Liver (tissue), 3 donors: Measurements from ENCODE around the gene CNRIP1.

Experiments used
- ATF3 ChIP-seq: IDR thresholded peaks from 2 replicates; pipeline ENCODE4 v1.6.1; 2016; ENCODE audit warnings: antibody characterized with exemption
- CTCF ChIP-seq: fragments of 150-350 bp; IDR thresholded peaks from 2 replicates; pipeline ENCODE4 v1.5.1; 2017; ENCODE audit warnings: improper control_type of control experiment, low read depth, low read length; ENCODE audit not compliant: missing input control
- EGR1 ChIP-seq, 2 donors: IDR thresholded peaks; 2 replicates each; pipeline ENCODE4 v1.6.1; 2016 to 2018; ENCODE audit warnings: antibody characterized with exemption in 2 of 2, low read depth in 2 of 2
- GABPA ChIP-seq, 2 donors: IDR thresholded peaks in 1 of 2; conservative IDR thresholded peaks in 1 of 2; 2 replicates each; pipeline ENCODE4 v1.6.1; 2016; ENCODE audit warnings: antibody characterized with exemption in 2 of 2, mild to moderate bottlenecking in 1 of 2, moderate library complexity in 1 of 2
- HNF4G ChIP-seq: IDR thresholded peaks from 2 replicates; pipeline ENCODE4 v1.6.1; 2016; ENCODE audit warnings: antibody characterized with exemption
- JUND ChIP-seq, 2 donors: IDR thresholded peaks; 2 replicates each; pipeline ENCODE4 v1.6.1; 2016; ENCODE audit warnings: antibody characterized with exemption in 2 of 2
- MAX ChIP-seq: IDR thresholded peaks from 2 replicates; pipeline ENCODE4 v1.6.1; 2016; ENCODE audit warnings: antibody characterized with exemption
- RAD21 ChIP-seq, 2 donors: IDR thresholded peaks; 2 replicates each; pipeline ENCODE4 v1.6.1; 2016; ENCODE audit warnings: antibody characterized with exemption in 2 of 2, mild to moderate bottlenecking in 2 of 2
- REST ChIP-seq: IDR thresholded peaks from 2 replicates; pipeline ENCODE4 v1.6.1; 2016; ENCODE audit warnings: antibody characterized with exemption, mild to moderate bottlenecking
- RXRA ChIP-seq, 2 donors: IDR thresholded peaks; 2 replicates each; pipeline ENCODE4 v1.6.1; 2017 to 2018; ENCODE audit warnings: antibody characterized with exemption in 2 of 2, mild to moderate bottlenecking in 1 of 2
- TAF1 ChIP-seq: conservative IDR thresholded peaks from 2 replicates; pipeline ENCODE4 v1.6.1; 2016; ENCODE audit warnings: antibody characterized with exemption, mild to moderate bottlenecking
- YY1 ChIP-seq: IDR thresholded peaks from 2 replicates; pipeline ENCODE4 v1.6.1; 2016; ENCODE audit warnings: antibody characterized with exemption, mild to moderate bottlenecking
- ZBTB33 ChIP-seq: IDR thresholded peaks from 2 replicates; pipeline ENCODE4 v1.6.1; 2016; ENCODE audit warnings: antibody characterized with exemption
- donor health status: healthy.
- donor health status: healthy.

- TF ChIP-seq TAF1 (no peak), CTCF (no peak), EGR1 (IDR thresholded peaks at IDR 0.05; ENCODE audit: low read depth in 2 of 2) (no peak), REST (no peak), YY1 (no peak), ATF3 (no peak), RXRA (IDR thresholded peaks at IDR 0.05) (no peak), GABPA (IDR thresholded peaks at IDR 0.05 in 1 of 2, conservative IDR thresholded peaks at IDR 0.05 in 1 of 2) (no peak), RAD21 (IDR thresholded peaks at IDR 0.05) (no peak), ZBTB33 (no peak), MAX (no peak), JUND (IDR thresholded peaks at IDR 0.05) (no peak), HNF4G (no peak)
Observed at GRCh38 chr2:68293024-68293423, 26.7 kb downstream of the CNRIP1 start.
